Osteoblast (primary cell): ENCODE results near the gene WWC1. TPM values are rescaled to one million over a fixed set of nuclear protein-coding genes. Genes with fewer than 3 reads are reported as not detected.

Source experiments
- DNase-seq: peaks from one replicate; pipeline ENCODE4 v3.0.0; 2011; ENCODE audit warnings: low spot score, mixed read lengths; ENCODE audit not compliant: insufficient read length; ENCODE audit errors: missing footprints
- H2AFZ ChIP-seq: 2 replicates; pipeline ENCODE4 v1.6.0; 2011; ENCODE audit warnings: mild to moderate bottlenecking, low read length
- H3K27ac ChIP-seq: 2 replicates; pipeline ENCODE4 v1.5.1; 2011; ENCODE audit warnings: mild to moderate bottlenecking, low read depth, low read length, moderate library complexity
- H3K27me3 ChIP-seq: 2 replicates; pipeline ENCODE4 v1.6.0; 2012; ENCODE audit warnings: mild to moderate bottlenecking, control low read depth, inconsistent platforms, low read length, moderate library complexity; ENCODE audit not compliant: insufficient read depth
- H3K36me3 ChIP-seq: 2 replicates; pipeline ENCODE4 v1.5.1; 2011; ENCODE audit warnings: mild to moderate bottlenecking, low read length, control low read depth, moderate library complexity; ENCODE audit not compliant: insufficient read depth
- H3K4me1 ChIP-seq: 2 replicates; pipeline ENCODE4 v1.5.1; 2011; ENCODE audit warnings: mild to moderate bottlenecking, low read length, control low read depth, moderate library complexity; ENCODE audit not compliant: insufficient read depth
- H3K4me2 ChIP-seq: 2 replicates; pipeline ENCODE4 v1.6.0; 2011; ENCODE audit warnings: mild to moderate bottlenecking, low read length; ENCODE audit not compliant: insufficient read depth
- H3K4me3 ChIP-seq: fragments of 200-600 bp; sonication (generic); 3 replicates; pipeline ENCODE4 v1.5.1; 2012; ENCODE audit warnings: mild to moderate bottlenecking, low read length, inconsistent platforms; ENCODE audit not compliant: insufficient read depth
- H3K79me2 ChIP-seq: 2 replicates; pipeline ENCODE4 v1.6.0; 2012; ENCODE audit warnings: mild to moderate bottlenecking, low read length, control low read depth, inconsistent platforms; ENCODE audit not compliant: insufficient read depth
- H3K9me3 ChIP-seq: 2 replicates; pipeline ENCODE4 v1.5.1; 2011; ENCODE audit warnings: low read depth, low read length, control low read depth
- H4K20me1 ChIP-seq: 2 replicates; pipeline ENCODE4 v1.6.0; 2012; ENCODE audit warnings: mild to moderate bottlenecking, low read length, control low read depth; ENCODE audit not compliant: insufficient read depth
- total RNA-seq: library from RNA; depleted of rRNA; stranded (reverse); fragments of >200 nt; gene quantifications from 2 replicates; pipeline ENCODE4 v1.2.3, GENCODE V29; 2012
- TF ChIP-seq, protein P1 (sequence below): IDR thresholded peaks from 2 replicates; pipeline ENCODE4 v1.5.1; 2011; ENCODE audit warnings: mild to moderate bottlenecking, low read depth, low read length, moderate library complexity; ENCODE audit errors: extremely low read depth

The WWC1 gene
- total RNA-seq, 1 donor: 1.4 TPM

DNA sequence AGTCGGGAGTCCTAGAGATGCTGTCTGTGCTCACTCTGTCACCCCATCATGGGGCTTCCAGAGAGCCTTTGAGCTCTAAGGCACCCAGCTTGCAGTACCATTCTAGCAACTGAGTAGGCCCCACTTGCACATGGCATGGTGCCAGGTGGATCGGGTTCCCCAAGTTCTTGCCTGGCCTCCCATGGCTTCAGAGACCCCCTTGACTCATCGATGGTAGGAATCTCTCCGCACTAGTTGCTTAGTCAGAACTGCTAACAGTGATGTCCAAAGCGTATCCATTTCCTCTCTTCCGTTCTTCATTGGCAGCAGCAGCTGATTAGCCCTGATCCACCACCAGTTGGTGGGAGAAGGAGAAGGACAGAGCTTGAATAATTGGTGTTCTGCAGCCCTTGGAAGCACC, 124.5 kb downstream of the WWC1 start:
- Histone ChIP-seq H3K4me1 (no peaks in the 10 kb centered on the region), H3K4me3 (no peak overlapping the region), H3K36me3 (no peaks in the 10 kb centered on the region), H3K27me3 (no peaks in the 10 kb centered on the region), H3K27ac (no peak overlapping the region), H3K79me2 (no peaks in the 10 kb centered on the region), H2AFZ (no peak overlapping the region), H4K20me1 (no peaks in the 10 kb centered on the region), H3K9me3 (no peaks in the 10 kb centered on the region), H3K4me2 (no peak overlapping the region)
- TF ChIP-seq, protein P1, sequence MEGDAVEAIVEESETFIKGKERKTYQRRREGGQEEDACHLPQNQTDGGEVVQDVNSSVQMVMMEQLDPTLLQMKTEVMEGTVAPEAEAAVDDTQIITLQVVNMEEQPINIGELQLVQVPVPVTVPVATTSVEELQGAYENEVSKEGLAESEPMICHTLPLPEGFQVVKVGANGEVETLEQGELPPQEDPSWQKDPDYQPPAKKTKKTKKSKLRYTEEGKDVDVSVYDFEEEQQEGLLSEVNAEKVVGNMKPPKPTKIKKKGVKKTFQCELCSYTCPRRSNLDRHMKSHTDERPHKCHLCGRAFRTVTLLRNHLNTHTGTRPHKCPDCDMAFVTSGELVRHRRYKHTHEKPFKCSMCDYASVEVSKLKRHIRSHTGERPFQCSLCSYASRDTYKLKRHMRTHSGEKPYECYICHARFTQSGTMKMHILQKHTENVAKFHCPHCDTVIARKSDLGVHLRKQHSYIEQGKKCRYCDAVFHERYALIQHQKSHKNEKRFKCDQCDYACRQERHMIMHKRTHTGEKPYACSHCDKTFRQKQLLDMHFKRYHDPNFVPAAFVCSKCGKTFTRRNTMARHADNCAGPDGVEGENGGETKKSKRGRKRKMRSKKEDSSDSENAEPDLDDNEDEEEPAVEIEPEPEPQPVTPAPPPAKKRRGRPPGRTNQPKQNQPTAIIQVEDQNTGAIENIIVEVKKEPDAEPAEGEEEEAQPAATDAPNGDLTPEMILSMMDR: no peak
- DNase-seq: no peak

DNA sequence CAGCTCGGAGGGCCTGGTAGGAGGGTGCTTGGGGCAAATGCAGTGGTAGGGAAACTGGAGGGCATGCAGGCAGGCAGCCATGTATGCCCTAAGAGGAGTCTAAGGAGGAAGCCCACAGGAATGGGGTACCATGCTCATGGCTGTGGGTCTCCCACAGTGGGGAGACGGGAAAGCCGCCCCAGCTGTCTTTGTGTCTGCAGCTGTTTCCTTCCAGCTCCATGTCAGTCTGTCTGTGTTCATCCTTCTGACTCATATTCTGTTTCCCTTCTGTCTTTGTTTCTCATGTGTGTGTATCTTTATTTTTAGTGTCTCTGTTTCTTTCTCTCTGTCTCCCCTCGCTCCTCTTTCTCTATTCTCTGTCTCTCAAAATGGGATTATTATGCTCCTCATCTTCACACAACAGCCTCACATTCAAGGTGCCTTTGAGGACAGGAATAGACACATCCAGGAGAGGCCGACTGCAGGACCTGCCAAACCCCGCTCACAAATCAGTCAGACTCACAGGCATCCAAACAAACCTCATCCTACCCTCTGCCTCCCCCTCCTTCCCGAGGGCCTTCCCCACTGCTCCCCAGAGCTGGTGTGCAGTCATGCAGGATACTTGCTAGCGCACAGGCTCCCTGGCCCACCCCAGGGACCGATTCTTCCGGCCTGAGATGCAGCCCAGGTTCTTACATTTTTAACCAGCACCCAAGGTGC, 126.4 kb downstream of the WWC1 start:
- Histone ChIP-seq H4K20me1 (no peaks in the 10 kb centered on the region), H3K9me3 (no peaks in the 10 kb centered on the region), H3K36me3 (no peaks in the 10 kb centered on the region), H3K27me3 (no peaks in the 10 kb centered on the region), H3K27ac (no peak overlapping the region), H3K4me2 (no peak overlapping the region), H3K4me3 (no peak overlapping the region), H2AFZ (no peak overlapping the region), H3K4me1 (no peaks in the 10 kb centered on the region), H3K79me2 (no peaks in the 10 kb centered on the region)
- TF ChIP-seq, protein P1: no peak
- no peak for DNase-seq

DNA sequence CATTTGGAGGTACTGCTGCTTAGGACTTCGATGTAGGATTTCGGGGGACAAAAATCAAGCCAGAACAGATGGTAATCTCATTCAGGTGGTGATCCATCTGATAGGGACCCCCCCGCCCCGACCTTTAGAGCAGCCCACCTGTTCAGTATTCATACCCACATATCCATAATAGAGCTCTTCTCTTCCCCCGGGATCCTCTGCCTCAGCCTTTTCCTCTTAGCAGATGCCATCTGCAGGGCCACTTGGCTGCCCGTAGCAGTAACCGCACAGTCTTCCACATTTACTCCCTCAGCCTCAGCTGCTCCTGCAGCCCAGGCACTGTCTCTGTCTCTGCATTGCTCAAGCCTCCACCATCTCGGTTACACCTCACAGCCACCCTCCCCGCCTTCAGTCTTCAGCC, 129.0 kb downstream of the WWC1 start:
- no peaks in the 10 kb centered on the region for H4K20me1 ChIP-seq
- no peaks in the 10 kb centered on the region for H3K27me3 ChIP-seq
- no peaks in the 10 kb centered on the region for H3K79me2 ChIP-seq
- H3K4me3 ChIP-seq: no peak overlapping the region
- no peak overlapping the region for H2AFZ ChIP-seq
- no peaks in the 10 kb centered on the region for H3K36me3 ChIP-seq
- no peaks in the 10 kb centered on the region for H3K9me3 ChIP-seq
- no peak overlapping the region for H3K4me2 ChIP-seq
- peaks cover 10% of the 10 kb centered on the region for H3K4me1 ChIP-seq
- TF ChIP-seq, protein P1: no peak
- no peak overlapping the region for H3K27ac ChIP-seq
- no peak for DNase-seq

- Histone ChIP-seq H3K4me2 (no peak overlapping the region), H3K4me1 (peaks cover 10% of the 10 kb centered on the region), H3K27ac (no peak overlapping the region), H2AFZ (no peak overlapping the region), H4K20me1 (no peaks in the 10 kb centered on the region), H3K27me3 (no peaks in the 10 kb centered on the region), H3K9me3 (no peaks in the 10 kb centered on the region), H3K79me2 (no peaks in the 10 kb centered on the region), H3K36me3 (no peaks in the 10 kb centered on the region), H3K4me3 (no peak overlapping the region)
- TF ChIP-seq, protein P1: no peak
- DNase-seq: no peak
Observed at GRCh38 chr5:168422431-168422830, 131.0 kb downstream of the WWC1 start.
